NCI-H526 (cell line): ENCODE data around the gene WHAMM.
"Not testable (repeated sequence)": the region's sequence is repeated elsewhere in the genome, so short reads cannot be mapped to it uniquely, and the experiment has no call there.

Experiments
- DNase-seq, 2 experiments: peaks; one replicate each; lab custom pipeline; 2025; lab: John Stamatoyannopoulos, UW

Gene WHAMM

DNA sequence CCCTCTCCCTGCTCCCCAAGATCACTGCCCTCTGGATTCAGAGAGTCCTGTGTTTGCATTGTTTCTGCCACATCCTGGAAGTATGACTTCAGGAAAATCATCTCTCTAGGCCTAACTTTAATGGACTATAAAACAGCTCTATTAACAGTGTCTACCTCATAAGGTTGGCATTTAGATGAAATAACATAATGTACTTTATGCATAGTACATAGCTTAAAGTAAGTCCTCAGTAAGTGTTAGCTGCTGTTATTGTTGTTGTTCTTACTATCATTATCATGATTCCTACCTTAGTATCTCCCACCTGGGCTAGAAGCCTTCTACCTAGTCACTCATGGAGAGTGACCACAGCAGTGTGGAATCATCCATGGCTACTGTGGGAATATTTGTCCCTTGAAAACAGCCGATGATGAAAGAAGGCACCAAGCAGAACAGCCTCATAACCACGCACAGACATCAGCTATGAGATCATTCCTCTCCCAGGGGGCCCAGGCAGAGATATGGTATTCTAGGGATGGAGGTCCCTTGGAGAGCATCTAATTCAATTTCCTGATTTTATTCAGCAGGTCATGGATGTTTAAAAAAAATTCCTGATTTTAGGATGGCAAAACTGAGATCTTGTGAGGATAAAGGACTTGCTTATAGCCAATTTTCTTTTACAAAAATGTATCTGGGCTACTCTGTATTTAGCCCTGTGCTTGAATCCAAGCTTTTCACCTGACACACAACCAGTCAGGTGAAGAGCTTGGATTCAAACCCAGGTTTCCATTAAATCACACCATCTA lies 5.4 kb upstream of the WHAMM start:
- DNase-seq, result no peak

DNA sequence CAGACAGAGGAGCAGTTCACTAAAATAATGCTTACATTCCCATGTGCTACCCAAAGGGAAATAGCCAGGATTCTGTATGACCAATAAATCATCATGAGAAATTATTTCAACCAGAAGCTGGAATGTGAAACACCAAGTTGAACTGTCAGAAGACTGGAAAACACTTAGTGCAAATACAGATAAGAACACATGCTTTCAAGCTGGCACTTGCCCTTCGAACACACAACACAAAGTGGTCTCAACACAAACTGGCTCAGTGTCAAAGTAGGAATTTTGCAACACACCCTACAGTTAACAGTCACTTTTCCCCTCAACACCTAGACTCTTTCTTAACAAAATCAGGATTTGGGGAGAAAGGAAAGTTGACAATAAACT lies 4.9 kb upstream of the WHAMM start:
- no peak for DNase-seq

DNA sequence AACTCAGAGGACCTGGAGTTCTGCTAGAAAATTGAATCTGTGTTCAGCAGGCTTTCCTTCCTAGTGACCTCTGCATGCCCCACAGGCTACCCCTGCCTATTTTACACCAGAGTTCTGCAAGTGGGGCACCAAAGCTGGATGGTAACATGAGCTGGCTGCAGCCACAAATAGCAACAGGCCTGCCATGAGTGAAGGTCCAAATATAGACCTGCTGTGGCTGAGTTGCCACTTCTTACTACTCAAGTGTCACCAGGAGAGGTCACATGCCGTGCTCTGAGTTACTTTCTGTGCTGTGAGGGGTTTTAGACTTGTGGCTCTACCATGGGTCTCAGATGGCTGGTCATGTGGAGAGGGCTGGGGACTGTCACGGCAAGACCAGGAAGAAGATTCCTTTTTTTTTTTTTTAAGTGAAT lies 3.4 kb upstream of the WHAMM start, which contains the start of gene FSD2:
Gene FSD2, minus strand, starts transcription at position 76 of the 413 bp plus-strand sequence. CDS start 18,679 bp downstream, outside the sequence.
- DNase-seq, result no peak

DNA sequence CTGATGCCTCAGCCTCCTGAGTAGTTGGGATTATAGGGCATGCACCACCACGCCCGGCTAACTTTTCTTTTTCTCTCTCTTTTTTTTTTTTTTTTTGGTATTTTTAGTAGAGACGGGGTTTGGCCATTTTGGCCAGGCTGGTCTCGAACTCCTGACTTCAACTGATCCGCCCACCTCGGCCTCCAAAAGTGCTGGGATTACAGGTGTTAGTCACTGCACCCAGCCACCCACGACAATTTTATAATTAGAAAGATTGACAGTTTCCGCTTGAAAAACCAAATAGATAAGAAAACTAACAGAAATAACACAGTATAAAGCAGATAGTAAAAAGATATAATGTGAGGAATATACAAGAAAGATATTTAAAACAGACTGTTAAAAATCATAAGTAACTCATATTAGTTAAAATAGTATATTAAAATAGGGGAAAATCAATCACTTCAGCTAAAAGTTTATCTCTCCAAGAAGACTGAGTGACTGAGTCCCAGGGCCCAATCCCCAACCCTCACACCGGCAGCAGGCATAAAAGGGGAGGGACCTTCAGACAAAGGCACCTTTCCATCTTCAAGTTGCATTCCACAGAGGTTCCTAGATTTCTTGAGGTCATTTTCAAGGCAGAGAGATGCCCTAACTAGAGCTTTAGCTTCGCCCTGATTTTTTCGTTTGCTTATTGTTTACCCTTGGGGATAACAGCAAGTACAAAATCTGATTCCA lies 1.4 kb upstream of the WHAMM start:
- DNase-seq, result no peak

DNA sequence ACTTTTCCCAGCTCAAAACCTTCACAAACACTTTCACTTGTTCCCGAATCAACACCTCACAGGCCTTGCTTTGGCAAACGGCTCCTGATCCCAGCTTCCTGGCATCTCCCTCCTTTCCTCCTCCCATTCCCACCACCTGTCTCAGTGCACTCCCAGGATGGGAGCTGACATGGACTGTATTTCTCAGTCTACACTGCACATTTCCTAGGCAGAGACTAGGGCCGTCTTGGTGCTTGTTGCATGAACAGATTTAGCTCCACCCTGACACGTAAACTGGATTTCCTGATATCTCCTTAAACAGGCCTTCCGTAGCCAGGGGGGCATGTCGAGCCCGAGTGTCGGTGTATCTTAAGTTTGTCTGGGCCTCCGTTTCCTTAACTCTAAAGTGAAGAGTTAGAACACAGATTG lies 790 bp upstream of the WHAMM start:
- DNase-seq, result no peak

DNA sequence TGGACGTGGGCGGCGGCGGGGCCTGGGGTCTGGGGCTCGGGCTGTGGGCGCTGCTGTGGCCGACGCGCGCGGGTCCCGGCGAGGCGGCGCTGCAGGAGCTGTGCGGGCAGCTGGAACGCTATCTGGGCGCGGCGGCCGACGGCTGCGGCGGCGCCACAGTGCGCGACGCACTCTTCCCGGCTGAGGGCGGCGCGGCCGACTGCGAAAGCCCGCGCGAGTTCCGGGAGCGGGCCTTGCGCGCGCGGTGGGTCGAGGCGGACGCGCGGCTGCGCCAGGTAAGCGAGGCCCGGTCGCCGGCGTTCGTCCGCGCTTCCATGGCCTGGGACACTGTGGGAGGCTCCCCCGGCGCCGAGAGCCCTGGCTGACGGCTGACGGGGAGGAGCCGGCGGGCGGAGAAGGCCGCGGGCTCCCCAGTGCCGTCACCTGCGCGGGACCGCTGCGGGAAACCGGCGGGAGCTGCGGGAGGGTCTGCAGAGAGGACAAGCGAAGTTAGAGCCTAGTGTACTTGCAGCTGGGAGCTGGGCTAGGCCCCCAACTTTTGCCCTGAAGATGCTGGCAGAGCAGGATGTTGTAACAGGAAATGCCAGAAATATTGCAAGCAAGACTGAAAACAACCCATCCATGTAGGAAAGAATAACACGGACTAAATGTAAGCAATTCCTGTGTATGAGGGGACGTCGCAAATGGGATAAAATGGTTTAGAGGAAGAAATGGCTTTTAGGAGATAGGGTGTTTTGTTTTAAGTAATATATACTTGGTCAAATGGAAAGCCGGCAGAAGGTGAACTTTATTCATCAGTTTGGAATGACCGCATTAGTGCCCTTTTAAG lies 847 bp downstream of the WHAMM start:
- peak; percentile 23 to 87 for DNase-seq

DNA sequence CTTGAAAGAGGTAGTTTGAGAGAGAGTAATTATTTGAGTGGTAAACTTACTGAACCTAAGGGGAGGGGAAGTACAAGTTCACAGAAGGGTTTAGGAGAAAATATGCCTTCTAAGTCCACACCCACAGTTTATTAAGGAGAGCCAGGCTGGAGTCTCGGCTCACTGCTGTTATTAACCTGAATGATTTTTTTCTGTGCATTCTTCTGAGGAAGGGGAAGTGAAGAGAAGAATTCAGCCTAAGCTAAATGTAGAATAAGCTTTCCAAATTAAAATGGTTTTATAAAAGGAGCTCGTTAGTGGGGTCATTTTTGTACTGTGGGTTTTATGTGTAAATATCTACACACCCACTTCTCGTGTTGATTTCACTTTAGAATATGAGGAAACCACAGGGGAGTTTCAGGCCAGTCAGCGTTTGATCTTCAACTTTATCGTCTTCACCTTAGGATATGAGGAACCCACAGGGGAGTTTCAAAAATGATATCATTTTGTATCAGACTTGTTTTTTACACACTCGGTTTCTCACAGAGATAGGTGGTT lies 1.5 kb downstream of the WHAMM start:
- DNase-seq, result no peak

DNA sequence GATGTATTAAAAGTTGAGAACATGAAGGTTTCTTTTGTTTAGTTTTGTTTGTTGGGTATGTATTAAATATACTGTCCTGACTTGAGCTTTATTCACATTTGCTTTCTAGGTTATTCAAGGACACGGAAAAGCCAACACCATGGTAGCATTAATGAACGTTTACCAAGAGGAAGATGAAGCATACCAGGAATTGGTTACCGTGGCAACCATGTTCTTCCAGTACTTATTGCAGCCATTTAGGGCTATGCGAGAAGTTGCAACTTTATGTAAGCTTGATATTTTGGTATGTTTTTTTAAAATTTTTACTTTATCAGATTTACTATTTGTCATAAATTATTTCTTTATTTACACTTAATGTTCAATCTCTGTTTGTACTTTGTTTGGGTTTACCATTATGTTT lies 3.6 kb downstream of the WHAMM start:
- DNase-seq, result no peak

DNA sequence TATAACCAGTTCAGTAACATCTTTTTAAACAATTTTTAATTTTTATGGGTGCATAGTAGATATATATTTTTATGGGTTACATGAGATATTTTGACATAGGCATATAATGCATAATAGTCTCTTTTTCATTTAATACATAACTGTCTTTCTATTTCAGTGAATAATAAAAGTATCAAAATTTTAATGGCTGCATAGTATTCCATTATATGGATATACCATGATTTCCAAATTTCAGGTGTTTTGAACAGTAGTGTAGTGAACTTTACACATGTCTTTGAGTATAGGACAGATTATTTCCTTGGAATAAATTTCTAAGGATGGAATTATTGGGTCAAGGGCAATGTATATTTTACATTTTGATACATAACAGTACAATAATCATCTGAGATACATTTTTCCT lies 10.7 kb downstream of the WHAMM start:
- no peak for DNase-seq

DNA sequence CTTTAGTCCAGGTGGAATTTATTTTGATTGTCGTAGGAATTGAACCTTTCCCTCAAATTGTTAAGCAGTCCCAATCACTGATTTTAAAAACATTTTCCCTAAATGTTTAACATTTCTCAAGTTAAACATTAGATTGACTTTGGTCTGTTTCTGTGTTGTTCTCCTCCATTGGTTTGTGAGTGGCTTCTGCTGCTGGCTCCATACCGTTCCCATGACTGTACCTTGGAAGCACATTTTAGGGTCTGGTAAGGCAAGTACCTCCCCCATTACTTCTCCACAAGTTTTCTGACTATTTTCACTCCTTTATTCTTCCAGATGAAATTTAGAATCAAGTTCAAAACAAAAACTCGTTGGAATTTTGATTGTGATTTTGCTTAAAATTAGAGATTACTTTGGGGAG lies 12.0 kb downstream of the WHAMM start:
- DNase-seq, result not testable (repeated sequence)

DNA sequence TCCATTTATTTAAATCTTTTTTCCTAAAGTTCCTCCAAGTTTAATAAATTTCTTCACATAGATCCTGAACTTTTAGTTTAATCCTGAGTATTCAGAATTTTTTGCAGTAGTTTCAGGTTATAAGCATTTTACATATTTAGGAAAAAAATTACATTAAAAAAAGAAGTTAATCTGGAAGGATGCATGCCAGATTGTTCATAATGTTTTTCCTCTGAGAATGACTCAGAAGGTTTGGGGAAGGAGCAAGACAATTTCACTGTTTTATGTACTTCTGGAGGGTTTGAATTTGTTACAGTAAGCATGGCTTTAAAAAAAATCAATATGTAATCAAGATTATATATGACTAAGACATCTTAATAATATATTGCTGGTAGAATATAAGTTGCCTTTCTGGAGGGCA lies 12.4 kb downstream of the WHAMM start:
- not testable (repeated sequence) for DNase-seq

- DNase-seq, result no peak
Measured at GRCh38 chr15:82823049-82823448, 13.6 kb downstream of the WHAMM start.

DNA sequence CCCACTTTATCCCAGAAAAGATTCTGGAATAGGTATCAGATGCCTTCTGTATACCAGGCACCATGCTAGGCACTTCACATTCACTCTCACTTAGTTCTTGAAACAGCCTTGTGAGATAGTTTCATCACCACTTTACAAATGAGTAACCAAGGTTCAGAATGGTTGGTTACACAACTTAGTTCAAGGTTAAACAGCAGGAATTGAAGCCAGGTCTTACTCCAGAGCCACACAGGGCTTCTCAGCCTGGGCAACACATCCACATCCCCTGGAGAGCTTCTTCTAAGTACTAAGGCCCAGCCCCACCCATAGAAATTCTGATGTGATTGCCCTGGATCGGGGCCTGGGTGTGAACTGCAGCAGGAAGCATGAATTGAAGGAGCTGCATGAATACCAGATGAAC lies 18.6 kb downstream of the WHAMM start:
- no peak for DNase-seq

GRCh38 chr15:82829234-82829633 lies 19.8 kb downstream of the WHAMM start:
- DNase-seq, result no peak

GRCh38 chr15:82830427-82831173 lies 21.2 kb downstream of the WHAMM start:
- DNase-seq, result no peak

DNA sequence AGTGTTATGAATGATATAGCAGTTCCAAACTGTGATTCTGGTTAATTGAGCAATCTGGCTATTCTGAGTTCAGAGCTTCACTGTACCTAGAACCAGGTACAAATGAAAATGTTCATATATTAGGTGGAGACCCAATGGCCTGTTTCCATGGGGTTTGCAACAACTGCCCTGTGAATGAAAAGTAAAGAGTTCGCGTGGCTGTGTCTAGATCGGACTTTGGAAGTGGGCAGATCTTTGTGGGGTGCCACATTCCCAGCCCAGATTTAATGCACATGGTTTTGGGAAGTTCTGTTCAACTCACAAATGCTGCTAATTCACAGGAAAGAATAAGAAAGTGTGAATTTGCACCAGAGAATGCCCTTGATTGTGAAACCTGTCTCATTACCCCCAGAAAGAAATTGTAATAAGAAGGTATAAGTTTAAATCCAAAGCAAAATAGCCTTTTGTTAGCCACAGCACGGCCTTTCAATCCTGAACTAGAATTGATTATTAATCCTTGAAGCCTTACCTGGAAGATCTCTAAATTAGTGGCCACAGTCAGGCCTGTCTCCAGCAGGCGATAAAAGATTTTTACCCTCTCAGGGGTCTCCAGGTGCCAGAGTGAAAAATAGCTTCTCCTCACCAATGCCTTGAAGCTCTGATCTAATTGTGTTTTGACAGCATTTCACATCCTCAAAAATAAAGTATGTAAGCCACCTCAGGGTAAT lies 22.6 kb downstream of the WHAMM start:
- DNase-seq, result no peak

DNA sequence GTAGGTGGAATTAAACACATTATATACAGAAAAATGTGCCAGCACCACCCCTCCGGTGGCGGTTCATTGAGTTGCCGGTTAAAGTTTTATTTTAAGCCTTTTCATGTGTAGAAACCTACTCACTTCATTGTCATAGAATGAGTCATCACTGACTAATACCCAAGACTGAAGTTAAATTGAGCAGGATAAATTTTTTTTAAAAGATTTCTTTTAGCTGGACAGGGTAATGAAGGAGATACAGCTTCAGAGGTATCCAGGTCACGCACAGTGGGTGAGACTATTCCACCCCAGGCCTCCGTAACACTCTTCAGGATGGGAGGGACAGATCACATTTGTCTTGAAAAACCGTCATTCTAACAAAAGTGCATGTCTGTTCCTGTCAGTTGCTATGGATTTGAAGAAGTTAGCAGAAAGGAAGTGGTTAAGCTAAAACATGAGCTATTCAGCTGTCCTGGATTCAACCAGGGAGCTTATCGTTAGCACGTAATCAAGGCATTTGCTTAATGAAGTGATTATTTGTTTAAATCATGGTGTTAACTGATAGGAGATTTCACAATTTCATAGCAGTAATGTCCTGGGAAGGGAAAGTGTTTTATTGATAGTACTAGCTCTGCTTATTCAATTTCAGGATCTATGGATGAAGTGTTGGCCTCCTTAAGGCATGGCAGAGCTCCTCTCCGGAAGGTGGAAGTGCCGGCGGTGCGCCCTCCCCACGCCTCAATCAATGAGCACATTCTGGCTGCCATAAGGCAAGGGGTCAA lies 23.4 kb downstream of the WHAMM start:
- DNase-seq, result no peak

GRCh38 chr15:82833362-82833682 lies 23.9 kb downstream of the WHAMM start:
- no peak for DNase-seq

GRCh38 chr15:82835391-82835917 lies 26.0 kb downstream of the WHAMM start:
- DNase-seq, result no peak

GRCh38 chr15:82838096-82838735 lies 28.8 kb downstream of the WHAMM start:
- no peak for DNase-seq
